Measurements from ENCODE around the gene SAMD11.
"Not testable (repeated sequence)": the region's sequence is repeated elsewhere in the genome, so short reads cannot be mapped to it uniquely, and the experiment has no call there.

Gene SAMD11

GRCh38 chr1:985126-985525 is 61.4 kb downstream of the SAMD11 start:
- H3K4me2 ChIP-seq (ENCODE audit: low read length) = no peak overlapping the region
- no peaks in the 10 kb centered on the region for H3K36me3 ChIP-seq (ENCODE audit: control insufficient read depth, insufficient read depth, low read length)
- no peak for TF ChIP-seq CTCF (IDR thresholded peaks at IDR 0.05)
- no peaks in the 10 kb centered on the region for H3K27me3 ChIP-seq (ENCODE audit: control insufficient read depth, insufficient read depth, low read length)
- H3K9me3 ChIP-seq (ENCODE audit: control insufficient read depth, low read length) = no peaks in the 10 kb centered on the region
- H3K79me2 ChIP-seq = no peaks in the 10 kb centered on the region
- H3K27ac ChIP-seq = no peak overlapping the region
- H2AFZ ChIP-seq = no peak overlapping the region
- H3K4me3 ChIP-seq (ENCODE audit: low read depth, low read length) = no peak overlapping the region
- H3K9ac ChIP-seq = no peak overlapping the region
- no peaks in the 10 kb centered on the region for H3K4me1 ChIP-seq

GRCh38 chr1:988061-988460 is 64.3 kb downstream of the SAMD11 start:
- H3K36me3 ChIP-seq (ENCODE audit: control insufficient read depth, insufficient read depth, low read length); H3K9ac ChIP-seq; H3K9me3 ChIP-seq (ENCODE audit: control insufficient read depth, low read length); H3K4me2 ChIP-seq (ENCODE audit: low read length); H3K79me2 ChIP-seq; H3K4me3 ChIP-seq (ENCODE audit: low read depth, low read length); H3K27ac ChIP-seq; H2AFZ ChIP-seq; H3K27me3 ChIP-seq (ENCODE audit: control insufficient read depth, insufficient read depth, low read length); H3K4me1 ChIP-seq: not testable (repeated sequence)

- H3K79me2 ChIP-seq; H3K9ac ChIP-seq; H3K27me3 ChIP-seq (ENCODE audit: control insufficient read depth, insufficient read depth, low read length); H3K4me3 ChIP-seq (ENCODE audit: low read depth, low read length); H3K36me3 ChIP-seq (ENCODE audit: control insufficient read depth, insufficient read depth, low read length); H2AFZ ChIP-seq; H3K4me2 ChIP-seq (ENCODE audit: low read length); H3K27ac ChIP-seq; H3K9me3 ChIP-seq (ENCODE audit: control insufficient read depth, low read length); H3K4me1 ChIP-seq: not testable (repeated sequence)
Observed at GRCh38 chr1:991275-991674, 67.6 kb downstream of the SAMD11 start.

GRCh38 chr1:991895-992294 is 68.2 kb downstream of the SAMD11 start:
- no peaks in the 10 kb centered on the region for H3K36me3 ChIP-seq (ENCODE audit: control insufficient read depth, insufficient read depth, low read length)
- no peaks in the 10 kb centered on the region for H3K27me3 ChIP-seq (ENCODE audit: control insufficient read depth, insufficient read depth, low read length)
- no peaks in the 10 kb centered on the region for H3K9me3 ChIP-seq (ENCODE audit: control insufficient read depth, low read length)
- no peak overlapping the region for H3K27ac ChIP-seq
- no peak for TF ChIP-seq CTCF (IDR thresholded peaks at IDR 0.05)
- no peaks in the 10 kb centered on the region for H3K79me2 ChIP-seq
- no peak overlapping the region for H2AFZ ChIP-seq
- no peaks in the 10 kb centered on the region for H3K4me1 ChIP-seq
- H3K4me2 ChIP-seq (ENCODE audit: low read length) = no peak overlapping the region
- H3K9ac ChIP-seq = no peak overlapping the region
- no peak overlapping the region for H3K4me3 ChIP-seq (ENCODE audit: low read depth, low read length)

GRCh38 chr1:992362-992761 is 68.6 kb downstream of the SAMD11 start:
- H3K27me3 ChIP-seq (ENCODE audit: control insufficient read depth, insufficient read depth, low read length) = no peaks in the 10 kb centered on the region
- H3K4me1 ChIP-seq = no peaks in the 10 kb centered on the region
- TF ChIP-seq CTCF (IDR thresholded peaks at IDR 0.05) = no peak
- no peak overlapping the region for H2AFZ ChIP-seq
- no peaks in the 10 kb centered on the region for H3K79me2 ChIP-seq
- H3K9me3 ChIP-seq (ENCODE audit: control insufficient read depth, low read length) = no peaks in the 10 kb centered on the region
- H3K4me3 ChIP-seq (ENCODE audit: low read depth, low read length) = no peak overlapping the region
- no peak overlapping the region for H3K4me2 ChIP-seq (ENCODE audit: low read length)
- no peak overlapping the region for H3K9ac ChIP-seq
- H3K27ac ChIP-seq = no peak overlapping the region
- H3K36me3 ChIP-seq (ENCODE audit: control insufficient read depth, insufficient read depth, low read length) = no peaks in the 10 kb centered on the region

GRCh38 chr1:993379-993995 is 69.8 kb downstream of the SAMD11 start:
- H3K9me3 ChIP-seq (ENCODE audit: control insufficient read depth, low read length) = no peaks in the 10 kb centered on the region
- H3K79me2 ChIP-seq = no peaks in the 10 kb centered on the region
- no peak overlapping the region for H3K9ac ChIP-seq
- H2AFZ ChIP-seq = no peak overlapping the region
- no peaks in the 10 kb centered on the region for H3K36me3 ChIP-seq (ENCODE audit: control insufficient read depth, insufficient read depth, low read length)
- no peaks in the 10 kb centered on the region for H3K27me3 ChIP-seq (ENCODE audit: control insufficient read depth, insufficient read depth, low read length)
- H3K27ac ChIP-seq = no peak overlapping the region
- H3K4me3 ChIP-seq (ENCODE audit: low read depth, low read length) = no peak overlapping the region
- no peak for TF ChIP-seq CTCF (IDR thresholded peaks at IDR 0.05)
- H3K4me1 ChIP-seq = no peaks in the 10 kb centered on the region
- no peak overlapping the region for H3K4me2 ChIP-seq (ENCODE audit: low read length)

Data from parathyroid adenoma (tissue), 2 donors.